HFF-Myc (cell line): ENCODE measurements around the gene BNC2.
"Not testable (repeated sequence)": the region's sequence is repeated elsewhere in the genome, so short reads cannot be mapped to it uniquely, and the experiment has no call there.

ENCODE experiments used
- DNase-seq: peaks from one replicate; pipeline ENCODE4 v3.0.0-alpha.2; 2011; ENCODE audit warnings: low read depth; ENCODE audit errors: extremely low read depth
- H3K4me3 ChIP-seq: replicated peaks from 2 replicates; pipeline ENCODE4 v1.5.1; 2011; ENCODE audit warnings: low read depth, mild to moderate bottlenecking, control low read depth, low read length
- TF ChIP-seq, protein P1 (sequence below): IDR thresholded peaks from 2 replicates; pipeline ENCODE4 v1.5.1; 2012; ENCODE audit warnings: mild to moderate bottlenecking, low read depth, low read length, control low read depth; ENCODE audit errors: missing control alignments

BNC2 gene

DNA sequence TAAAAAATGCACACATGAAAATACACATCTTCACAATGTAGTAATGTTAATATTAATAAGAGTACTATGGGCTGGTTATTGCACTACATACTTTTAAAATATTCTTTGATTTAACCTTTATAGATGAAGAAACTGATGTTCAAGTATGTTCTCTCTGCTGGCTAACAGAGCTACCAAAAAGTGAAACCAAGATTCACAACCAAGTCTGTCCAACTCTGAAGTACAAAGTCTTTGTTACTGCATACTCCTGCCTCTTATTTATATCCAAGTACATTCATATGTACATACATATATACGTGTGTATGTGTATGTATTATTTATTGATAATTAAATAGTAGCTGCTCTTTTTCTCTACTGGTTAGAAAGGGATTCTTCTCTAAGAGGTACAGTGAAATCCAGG, 325.6 kb downstream of the BNC2 start:
- DNase-seq: no peak
- no peak overlapping the region for H3K4me3 ChIP-seq
- TF ChIP-seq, protein P1, sequence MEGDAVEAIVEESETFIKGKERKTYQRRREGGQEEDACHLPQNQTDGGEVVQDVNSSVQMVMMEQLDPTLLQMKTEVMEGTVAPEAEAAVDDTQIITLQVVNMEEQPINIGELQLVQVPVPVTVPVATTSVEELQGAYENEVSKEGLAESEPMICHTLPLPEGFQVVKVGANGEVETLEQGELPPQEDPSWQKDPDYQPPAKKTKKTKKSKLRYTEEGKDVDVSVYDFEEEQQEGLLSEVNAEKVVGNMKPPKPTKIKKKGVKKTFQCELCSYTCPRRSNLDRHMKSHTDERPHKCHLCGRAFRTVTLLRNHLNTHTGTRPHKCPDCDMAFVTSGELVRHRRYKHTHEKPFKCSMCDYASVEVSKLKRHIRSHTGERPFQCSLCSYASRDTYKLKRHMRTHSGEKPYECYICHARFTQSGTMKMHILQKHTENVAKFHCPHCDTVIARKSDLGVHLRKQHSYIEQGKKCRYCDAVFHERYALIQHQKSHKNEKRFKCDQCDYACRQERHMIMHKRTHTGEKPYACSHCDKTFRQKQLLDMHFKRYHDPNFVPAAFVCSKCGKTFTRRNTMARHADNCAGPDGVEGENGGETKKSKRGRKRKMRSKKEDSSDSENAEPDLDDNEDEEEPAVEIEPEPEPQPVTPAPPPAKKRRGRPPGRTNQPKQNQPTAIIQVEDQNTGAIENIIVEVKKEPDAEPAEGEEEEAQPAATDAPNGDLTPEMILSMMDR: no peak

DNA sequence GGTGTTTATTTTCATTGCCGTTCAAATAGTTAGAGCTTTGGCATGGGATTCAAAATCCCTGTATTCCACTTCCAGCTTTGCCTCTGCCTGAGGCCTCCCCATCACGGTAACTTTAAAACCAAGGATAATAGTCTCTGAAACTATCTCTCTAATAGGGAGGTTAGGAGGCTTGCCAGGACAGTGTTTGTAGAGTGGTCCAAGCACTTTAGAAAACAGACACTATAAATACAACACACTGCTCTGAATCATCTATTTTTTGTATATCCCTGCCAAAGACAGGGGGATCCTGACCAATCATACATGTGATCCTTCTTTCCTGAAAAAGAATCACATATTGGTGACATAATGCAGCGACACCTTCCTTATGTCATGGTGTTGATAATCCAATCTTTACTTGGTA, 326.8 kb downstream of the BNC2 start:
- no peak for DNase-seq
- TF ChIP-seq, protein P1: no peak
- H3K4me3 ChIP-seq: no peak overlapping the region

DNA sequence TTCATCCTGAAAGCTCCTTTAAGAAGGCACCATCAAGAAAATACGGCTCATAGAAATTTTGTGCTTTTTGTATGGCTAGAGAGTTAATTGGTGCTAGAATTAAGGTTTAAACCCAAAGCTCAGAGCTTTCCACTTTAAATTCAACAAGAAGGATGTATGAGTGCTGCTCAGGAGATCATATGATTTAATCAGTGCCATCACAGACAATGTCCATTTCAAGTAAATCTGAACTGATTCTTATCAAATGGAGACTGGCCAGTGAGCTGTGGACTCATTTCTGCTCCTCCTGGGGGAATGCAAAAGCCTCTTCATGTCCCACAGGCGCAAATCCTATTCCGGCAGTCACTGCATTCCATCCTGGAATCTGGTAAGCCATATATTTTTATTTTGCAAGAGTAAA, 327.2 kb downstream of the BNC2 start:
- TF ChIP-seq, protein P1: no peak
- no peak for DNase-seq
- no peak overlapping the region for H3K4me3 ChIP-seq

DNA sequence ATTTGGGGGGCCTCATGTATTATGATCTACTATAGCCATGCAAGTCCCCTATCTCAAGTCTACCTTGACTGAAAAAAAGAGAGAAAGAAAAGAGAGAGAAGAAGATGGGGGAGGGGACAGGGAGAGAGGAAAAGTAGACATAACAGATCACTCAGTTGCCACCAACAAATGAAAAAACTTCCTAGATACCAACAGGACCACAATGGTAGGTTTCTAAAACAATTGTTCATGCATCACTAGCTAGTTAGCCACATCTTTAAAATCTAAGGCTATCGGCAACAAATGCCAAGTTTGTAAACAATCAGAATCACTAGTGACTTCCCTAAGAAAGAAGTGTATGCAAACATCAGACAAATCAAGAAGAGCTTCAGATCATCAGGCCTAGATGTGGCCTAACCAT, 328.2 kb downstream of the BNC2 start:
- H3K4me3 ChIP-seq: no peak overlapping the region
- TF ChIP-seq, protein P1: no peak
- no peak for DNase-seq

DNA sequence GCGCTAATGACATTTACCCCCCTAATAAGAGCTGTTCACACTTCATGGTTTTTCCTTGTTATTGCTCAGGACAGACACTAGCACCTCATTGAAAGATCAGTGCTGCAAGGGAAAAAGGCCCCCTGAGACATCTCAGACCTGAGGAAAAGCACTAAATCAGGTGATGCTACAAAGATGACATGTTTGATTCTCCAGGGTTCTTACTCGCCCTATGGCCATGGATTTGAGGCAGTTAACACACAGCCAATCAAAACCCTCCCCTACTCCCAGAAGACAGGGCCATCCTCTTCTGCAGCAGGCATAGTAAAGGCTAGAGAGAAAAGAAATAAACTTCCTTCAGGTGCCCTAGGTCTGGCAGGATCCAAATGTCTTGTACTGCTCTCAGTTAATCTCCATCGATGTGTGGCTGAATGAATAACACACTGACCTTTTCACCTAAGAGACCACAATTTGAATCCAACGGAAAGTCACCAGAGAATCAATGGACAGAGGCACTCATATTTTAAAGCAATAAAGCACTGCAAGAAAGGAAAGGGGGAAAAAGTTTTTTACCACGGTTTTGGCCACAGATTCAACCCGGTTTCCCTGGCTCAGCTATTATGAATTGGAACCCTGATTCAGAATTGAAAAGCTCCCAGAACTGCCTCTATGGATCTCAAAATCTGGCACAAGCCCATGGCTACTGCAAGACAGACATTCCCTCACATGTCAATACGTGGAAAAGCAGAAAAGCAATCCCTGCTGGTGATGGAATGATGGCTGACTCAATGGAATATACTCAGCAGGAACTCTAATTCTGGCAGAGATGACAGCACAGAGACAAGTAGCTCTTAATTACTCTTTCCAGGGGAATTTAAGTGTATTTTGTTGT, 329.5 kb downstream of the BNC2 start:
- no peak for DNase-seq
- no peak overlapping the region for H3K4me3 ChIP-seq
- TF ChIP-seq, protein P1: no peak

DNA sequence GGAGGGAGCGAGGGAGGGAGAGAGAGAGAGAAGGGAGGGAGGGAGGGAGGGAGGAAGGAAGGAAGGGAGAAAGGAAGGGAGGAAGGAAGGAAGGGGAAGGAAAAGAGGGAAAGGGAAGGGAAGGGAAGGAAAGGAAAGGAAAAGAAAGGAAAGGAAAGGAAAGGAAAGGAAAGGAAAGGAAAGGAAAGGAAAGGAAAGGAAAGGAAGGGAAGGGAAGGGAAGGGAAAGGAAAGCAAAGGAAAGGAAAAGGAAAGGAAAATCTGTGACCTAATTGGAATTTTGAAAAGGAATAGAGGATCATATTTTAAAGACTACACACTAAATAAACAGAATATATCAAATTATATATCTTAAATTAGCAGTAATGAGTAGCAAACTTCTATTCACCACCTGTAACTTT, 330.8 kb downstream of the BNC2 start:
- H3K4me3 ChIP-seq, DNase-seq: not testable (repeated sequence)

DNA sequence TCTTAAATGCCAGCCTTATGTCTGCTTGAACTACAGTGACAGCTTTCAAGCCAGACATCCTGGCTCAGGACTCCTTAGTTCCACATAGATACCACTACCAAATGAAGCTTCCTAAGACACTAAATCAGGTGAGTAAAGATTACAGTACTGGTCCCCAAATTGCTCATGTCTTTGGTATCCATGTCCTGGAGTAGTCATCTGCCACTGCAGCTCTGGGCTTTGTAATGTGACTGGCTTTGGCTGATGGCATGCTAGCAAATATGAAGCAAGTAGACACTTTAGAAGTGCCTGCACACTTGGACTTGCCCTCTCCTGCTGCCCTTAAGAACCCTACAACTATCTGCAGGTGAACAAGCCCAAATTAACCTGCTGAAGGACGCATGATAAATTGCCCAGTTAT, 334.9 kb downstream of the BNC2 start:
- DNase-seq: no peak
- no peak overlapping the region for H3K4me3 ChIP-seq
- TF ChIP-seq, protein P1: no peak
